ENCODE measurements around the gene NRXN2.

NRXN2 gene

GRCh38 chr11:64743591-64744543 lies 20.9 kb upstream of the NRXN2 start, which contains the start of gene RASGRP2:
TSS of gene RASGRP2 (minus strand) at chr11:64744142. CDS start at chr11:64742866, 1,276 bp downstream.
- peak; percentile 34 for DNase-seq (ENCODE audit: low read depth)

GRCh38 chr11:64742889-64743590 lies 20.0 kb upstream of the NRXN2 start:
- peak; percentile 36 for DNase-seq (ENCODE audit: low read depth)

DNA sequence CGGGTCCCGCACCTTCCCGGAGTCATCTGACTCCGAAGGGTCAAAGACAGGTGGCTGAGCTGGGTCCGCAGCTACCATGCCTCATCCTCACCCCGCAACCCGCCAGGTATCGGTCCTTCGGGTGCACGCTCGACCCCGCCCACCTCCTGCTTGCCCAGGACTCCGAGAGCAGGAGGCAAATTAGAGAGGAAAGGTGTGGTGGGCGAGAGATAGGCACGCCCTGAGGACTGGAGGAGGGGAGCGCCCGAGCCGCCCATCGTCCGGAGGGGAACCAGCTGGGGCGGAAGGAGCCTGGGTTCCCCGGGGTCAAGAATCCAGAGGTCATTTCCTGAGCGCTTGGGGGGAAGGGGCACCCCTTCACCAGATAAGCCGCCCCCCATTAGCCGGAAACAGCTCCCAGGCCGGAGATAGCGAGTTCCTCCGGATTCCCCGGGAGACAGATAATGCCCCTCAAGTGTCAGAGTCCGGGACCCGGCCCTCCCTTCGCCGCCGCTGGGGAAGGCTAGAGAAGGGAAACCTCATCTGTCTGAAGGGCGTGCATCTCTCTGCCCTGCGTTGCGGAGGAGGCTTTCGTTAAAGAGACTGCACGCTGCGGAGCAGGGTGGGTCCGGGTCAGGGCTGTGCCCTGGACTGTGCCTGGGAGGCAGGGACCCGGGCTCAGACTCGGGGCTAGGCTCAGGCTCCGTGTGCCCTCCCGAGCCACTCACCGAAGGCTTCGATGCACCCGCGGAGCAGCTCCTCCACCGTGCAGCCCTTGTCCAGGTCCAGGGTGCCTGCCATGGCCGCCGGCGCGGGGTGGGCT lies 19.3 kb upstream of the NRXN2 start:
- no peak for DNase-seq (ENCODE audit: low read depth)

DNA sequence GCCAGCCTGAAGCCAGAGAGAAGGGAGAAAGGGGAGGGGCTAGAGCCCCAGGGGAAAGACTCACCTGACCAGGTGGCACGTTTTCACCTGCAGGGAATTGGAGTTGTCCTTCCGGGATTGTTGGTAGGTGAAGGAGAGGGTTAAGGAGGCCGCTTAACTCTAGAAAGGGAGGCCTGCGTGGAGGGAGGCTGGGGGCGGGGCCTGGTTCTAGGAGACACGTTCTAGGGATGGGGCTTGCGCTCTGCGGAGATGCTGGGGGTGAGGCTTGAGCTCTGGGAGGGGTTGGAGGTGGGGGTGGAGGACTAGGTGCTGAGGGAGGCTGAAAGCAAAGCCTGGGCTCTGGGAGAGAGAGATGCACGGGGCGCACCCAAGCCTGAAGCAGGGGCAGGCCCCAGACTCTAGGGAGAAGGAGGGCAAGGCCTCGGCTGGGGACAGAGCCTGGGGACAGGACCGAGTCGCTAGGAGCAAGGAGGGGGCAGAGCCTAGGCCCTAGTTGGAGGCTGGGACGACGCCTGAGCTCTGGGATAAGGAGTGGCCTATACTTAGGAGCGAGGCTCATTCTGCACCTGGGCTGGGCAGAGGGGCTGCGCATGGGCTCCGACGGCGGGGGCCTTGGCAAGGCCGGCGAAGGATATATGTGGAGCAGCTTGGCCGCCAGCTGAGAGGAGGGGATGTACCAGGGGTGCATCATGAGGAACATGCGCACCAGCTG lies 18.5 kb upstream of the NRXN2 start:
- no peak for DNase-seq (ENCODE audit: low read depth)

DNA sequence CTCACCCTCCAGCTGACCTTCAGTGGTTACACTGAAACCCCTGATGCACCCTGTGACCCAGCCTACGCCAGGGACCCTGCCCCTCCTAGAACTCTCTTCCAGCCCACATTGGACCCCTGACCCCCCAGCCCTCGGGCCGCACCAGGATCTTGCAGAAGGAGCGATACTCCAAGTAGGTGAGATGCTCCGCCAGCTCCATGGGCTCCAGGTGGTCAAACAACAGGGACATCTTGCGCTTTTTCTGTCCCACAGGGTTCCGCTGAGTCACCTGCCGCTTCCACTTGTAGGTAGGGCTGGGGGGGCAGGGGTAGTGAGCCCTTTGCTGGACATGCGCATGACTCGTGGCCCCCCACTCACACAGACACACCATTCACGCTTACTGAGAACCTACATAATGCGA lies 16.9 kb upstream of the NRXN2 start:
- no peak for DNase-seq (ENCODE audit: low read depth)

- DNase-seq (ENCODE audit: low read depth): no peak
Observed at GRCh38 chr11:64736654-64737053, 13.7 kb upstream of the NRXN2 start.

- no peak for DNase-seq (ENCODE audit: low read depth)
Observed at GRCh38 chr11:64735725-64736259, 12.8 kb upstream of the NRXN2 start.

GRCh38 chr11:64734811-64735724 lies 12.1 kb upstream of the NRXN2 start:
- DNase-seq (ENCODE audit: low read depth): no peak

DNA sequence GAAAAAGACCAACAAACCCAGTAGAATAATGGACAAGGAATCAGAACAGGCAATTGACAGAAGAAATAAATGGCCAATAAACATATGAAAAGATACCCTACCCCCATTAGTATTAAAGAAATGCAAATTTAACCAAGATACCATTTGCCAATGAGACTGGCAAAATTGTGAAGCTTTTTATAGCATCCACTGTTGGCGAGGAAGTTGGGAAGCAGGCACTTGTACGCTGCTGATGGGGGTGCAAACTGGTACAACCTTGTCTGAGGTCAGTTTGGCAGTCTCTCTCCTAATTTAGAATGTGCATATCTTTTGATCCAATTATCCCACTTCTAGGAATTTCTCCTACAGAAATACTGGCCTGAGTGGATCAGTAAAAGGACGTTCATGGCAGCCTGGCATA lies 8.6 kb upstream of the NRXN2 start:
- no peak for DNase-seq (ENCODE audit: low read depth)

DNA sequence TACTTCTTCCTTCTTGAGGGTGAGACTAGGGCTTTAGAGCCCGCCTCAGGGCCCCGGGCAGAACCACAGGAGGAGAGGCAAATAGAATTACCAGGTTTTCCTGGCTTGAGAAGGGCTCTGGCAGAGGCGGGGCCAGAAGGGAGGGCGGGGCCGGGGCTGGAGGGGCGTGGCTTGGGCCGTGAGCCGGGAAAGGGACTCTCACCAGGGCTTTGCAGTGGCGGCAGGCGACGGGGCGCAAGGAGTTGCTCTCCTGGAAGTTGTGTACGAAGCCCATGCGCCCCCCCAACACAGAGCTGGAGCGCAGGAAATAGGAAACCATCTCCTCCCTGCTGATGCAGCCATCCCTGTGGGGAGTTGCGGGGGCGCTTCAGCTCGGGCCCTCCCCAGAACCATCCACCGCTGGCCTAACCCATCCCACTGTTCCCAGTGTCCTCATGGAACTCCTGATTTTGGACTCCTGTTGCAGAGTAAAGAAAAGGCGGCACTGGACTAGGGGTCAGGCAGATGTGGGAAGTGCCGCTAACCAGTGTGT lies 6.9 kb upstream of the NRXN2 start:
- no peak for DNase-seq (ENCODE audit: low read depth)

DNA sequence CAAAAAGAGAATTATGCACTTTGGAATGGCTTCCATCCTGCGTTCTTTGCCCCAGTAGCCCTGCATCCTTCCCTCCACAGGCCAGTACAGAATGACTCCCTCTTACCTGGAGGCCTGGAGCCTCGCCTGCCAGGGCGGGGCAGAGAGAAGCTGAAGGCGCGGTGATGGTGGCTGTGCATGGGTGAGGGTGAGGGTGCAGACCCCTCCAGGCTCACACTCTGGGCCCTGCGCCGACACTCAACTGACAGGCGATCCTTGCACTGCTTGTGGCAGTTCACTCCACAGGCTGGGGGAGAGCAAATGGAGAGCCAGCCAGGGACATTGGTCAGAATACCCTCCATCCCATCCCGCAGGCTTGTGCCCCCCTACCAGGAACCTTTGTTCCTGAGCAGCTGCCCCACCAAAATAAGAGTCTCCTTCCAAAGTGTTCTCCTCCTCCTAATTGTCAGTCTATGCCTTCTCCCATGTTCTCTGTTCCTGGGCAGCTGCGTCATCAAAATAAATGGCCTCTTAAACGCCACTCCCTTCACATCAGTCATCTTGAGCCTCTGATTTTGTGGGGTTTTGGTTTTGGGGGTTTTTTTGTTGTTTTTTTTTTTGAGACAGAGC lies 5.9 kb upstream of the NRXN2 start:
- no peak for DNase-seq (ENCODE audit: low read depth)

DNA sequence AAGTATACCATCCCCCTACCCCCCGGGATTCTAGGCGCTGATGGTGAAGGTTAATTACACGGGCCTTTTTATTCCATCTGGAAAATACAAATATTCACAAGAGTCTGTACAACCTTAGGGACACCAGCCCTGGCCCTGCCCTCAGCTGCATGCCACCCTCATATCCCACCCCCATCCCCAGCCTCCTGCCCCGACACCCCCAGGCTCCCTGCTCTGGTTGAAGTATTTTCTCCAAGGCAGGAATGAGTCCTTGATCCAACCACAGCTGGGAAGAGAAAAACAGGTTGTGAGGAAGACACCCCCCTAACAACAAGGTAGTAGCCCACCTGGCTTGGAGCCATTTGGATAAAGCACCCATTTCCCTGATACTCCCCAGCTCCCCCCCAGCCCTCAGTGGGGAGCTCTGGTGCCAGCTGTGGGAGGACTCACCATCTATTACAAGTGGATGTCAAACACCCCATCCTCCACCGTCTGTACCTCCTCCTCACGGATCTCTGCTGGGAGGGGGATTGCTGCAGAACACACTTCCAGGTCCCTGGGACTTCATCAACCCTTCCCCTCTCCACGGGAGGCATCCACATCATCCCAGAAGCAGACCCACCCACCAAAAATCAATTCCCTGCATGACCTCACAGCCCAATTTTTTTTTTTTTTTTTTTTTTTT lies 4.0 kb upstream of the NRXN2 start:
- no peak for DNase-seq (ENCODE audit: low read depth)

DNA sequence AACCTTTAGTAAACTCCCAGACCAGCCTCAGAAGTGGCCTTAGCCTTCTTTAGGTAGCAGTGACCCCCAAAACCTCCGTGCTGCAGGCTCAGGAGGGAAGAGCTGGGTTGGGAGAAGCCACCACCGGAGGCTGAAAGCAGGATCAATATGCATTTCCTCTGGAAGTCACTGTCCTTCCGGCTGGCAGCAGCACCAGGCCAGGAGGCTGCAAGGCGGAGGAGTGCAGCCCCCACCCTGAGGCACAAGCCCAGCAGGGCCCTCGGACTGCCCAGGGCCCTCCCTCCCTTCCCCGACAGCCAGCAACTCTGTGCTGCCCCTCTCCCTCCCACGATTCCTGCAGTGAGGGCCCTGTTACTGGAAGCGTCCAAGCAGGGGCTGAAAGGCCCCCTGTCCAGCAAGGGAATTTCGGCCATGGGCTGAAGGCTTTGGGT lies 3.2 kb upstream of the NRXN2 start:
- no peak for DNase-seq (ENCODE audit: low read depth)

DNA sequence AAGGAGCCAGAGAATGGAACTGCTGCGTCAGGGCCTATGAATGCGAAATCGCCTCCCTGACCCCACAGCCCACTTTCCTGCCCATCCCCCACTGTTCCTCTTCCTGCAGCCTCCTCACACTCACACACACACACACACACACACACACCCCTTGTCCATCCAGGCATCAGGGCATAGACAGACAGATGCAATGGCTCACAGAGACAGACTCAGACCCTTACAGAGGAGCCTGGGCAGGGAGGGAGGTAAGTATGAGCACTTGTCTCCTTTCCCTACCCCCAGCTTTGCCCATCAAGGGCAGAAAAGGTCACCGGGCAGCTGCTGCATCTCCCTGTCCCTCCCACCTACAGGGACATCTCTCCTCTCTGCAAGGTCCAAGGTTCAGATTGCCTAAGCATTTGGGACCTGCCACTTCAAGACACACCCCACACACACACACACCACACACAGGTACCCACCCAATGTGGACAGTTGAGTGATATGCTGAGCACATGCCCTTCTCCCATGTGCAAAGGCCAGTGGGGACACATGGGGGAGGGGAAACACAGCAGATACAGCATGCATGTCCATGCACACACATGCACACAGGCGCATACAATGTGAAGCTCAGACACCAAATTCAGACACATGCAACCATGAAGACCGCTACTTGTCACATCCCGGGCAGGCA lies 2.0 kb upstream of the NRXN2 start:
- no peak for DNase-seq (ENCODE audit: low read depth)

DNA sequence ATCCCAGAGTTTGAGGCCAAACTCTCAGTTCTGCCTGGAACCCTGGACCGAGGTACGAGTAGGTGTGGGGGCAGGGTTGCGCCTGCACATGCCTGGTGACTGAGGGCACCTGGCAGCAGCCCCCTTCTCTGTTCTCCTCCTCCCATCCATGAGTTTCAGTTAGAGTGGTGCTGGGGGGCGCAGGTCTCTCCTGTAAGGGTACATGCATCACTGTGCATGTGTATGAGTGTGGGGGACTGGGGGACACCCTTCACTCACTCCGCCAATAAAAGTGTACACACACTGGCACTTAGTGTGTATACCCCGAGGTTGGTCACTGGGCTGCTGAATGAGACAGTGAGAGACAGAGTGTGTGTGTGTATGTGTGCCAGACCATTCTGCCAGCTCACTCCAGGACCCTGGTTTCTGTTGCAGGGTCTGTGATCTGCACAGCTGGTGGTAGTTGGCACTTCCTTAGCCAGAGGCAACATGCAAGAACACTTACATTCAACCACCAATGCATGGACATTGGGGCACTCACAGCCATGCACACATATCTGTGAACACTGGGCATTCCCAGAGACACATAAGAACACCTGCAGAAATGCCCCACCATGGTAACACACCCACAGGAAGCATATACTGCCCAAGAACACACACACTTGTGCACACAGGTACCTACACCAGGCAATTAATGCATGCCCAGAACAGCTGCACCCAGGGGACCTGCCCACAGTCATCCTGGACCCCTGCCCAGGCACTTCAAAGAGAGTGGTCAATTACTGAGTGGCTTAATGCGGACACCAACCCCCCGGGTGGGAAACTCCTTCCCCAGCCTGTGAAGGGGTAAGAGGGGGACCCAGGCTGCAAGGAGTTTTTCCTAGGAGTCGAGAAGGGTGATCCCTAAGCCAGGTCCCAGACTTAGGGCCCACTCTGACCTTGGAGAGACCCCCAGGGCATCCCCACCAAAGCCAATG lies 1.2 kb upstream of the NRXN2 start:
- no peak for DNase-seq (ENCODE audit: low read depth)

GRCh38 chr11:64722141-64723065 lies 594 bp downstream of the NRXN2 start:
- DNase-seq (ENCODE audit: low read depth): no peak
